IMR-90 (cell line): ENCODE results near the gene CLASP1. TPM values are rescaled to one million over a fixed set of nuclear protein-coding genes. Genes with fewer than 3 reads are reported as not detected.

Experiments
- ATAC-seq: fragments of 200-7000 bp; cut with Tn5 transposase; 2 replicates; pipeline ENCODE4 v1.9.1; 2020; ENCODE audit warnings: low read depth, mild to moderate bottlenecking, moderate library complexity
- BruUV-seq: library from RNA; stranded (reverse); fragments of 400-500 nt; replicated peaks from 2 replicates; lab custom pipeline; 2021; lab: Mats Ljungman, UMichigan
- CTCF ChIA-PET: fragments of 300-600 bp; formaldehyde crosslinking; extraction: SDS; loops from one replicate; lab custom pipeline; 2021; ENCODE audit warnings: antibody characterized with exemption; lab: Yijun Ruan, JAX
- POLR2A ChIA-PET: fragments of 300-600 bp; sonication (Branson Sonifier 250); formaldehyde crosslinking; loops from one replicate; lab custom pipeline; 2022; ENCODE audit warnings: antibody characterized with exemption; ENCODE audit not compliant: unreplicated experiment; lab: Charles Lee
- DNase-seq: peaks from one replicate; pipeline ENCODE4 v3.0.0; 2013
- H2AFZ ChIP-seq: replicated peaks from 2 replicates; pipeline ENCODE3; 2013; ENCODE audit warnings: low read length, mild to moderate bottlenecking; ENCODE audit not compliant: poor library complexity
- H2AK5ac ChIP-seq: 2 replicates; pipeline ENCODE4 v1.6.1; 2013; ENCODE audit warnings: low read depth, low read length, inconsistent platforms
- H2AK9ac ChIP-seq: replicated peaks from 2 replicates; pipeline ENCODE3; 2013; ENCODE audit warnings: mild to moderate bottlenecking, low read depth, low read length, moderate library complexity; ENCODE audit not compliant: poor library complexity
- H2BK120ac ChIP-seq: 2 replicates; pipeline ENCODE4 v1.6.1; 2013; ENCODE audit warnings: low read depth, low read length, inconsistent platforms
- H2BK15ac ChIP-seq: 3 replicates; pipeline ENCODE4 v1.6.1; 2013; ENCODE audit warnings: low read depth, low read length, inconsistent platforms
- H2BK20ac ChIP-seq: 2 replicates; pipeline ENCODE4 v1.6.1; 2013; ENCODE audit warnings: low read depth, mild to moderate bottlenecking, inconsistent platforms, low read length, moderate library complexity
- H2BK5ac ChIP-seq: 2 replicates; pipeline ENCODE4 v1.6.1; 2013; ENCODE audit warnings: mild to moderate bottlenecking, low read depth, low read length, inconsistent platforms; ENCODE audit not compliant: poor library complexity, severe bottlenecking
- H3K14ac ChIP-seq: replicated peaks from 2 replicates; pipeline ENCODE4 v1.6.1; 2013; ENCODE audit warnings: low read depth, low read length, inconsistent platforms
- H3K18ac ChIP-seq: 2 replicates; pipeline ENCODE4 v1.6.1; 2013; ENCODE audit warnings: low read depth, low read length, control low read depth
- H3K23ac ChIP-seq: 2 replicates; pipeline ENCODE4 v1.6.1; 2013; ENCODE audit warnings: low read depth, low read length, inconsistent platforms
- H3K27ac ChIP-seq: 2 replicates; pipeline ENCODE4 v1.5.1; 2013; ENCODE audit warnings: mild to moderate bottlenecking, control low read depth, low read length; ENCODE audit not compliant: insufficient read depth
- H3K27me3 ChIP-seq: 2 replicates; pipeline ENCODE4 v1.6.1; 2013; ENCODE audit warnings: low read length; ENCODE audit not compliant: control insufficient read depth, insufficient read depth
- H3K36me3 ChIP-seq: 2 replicates; pipeline ENCODE4 v1.6.1; 2013; ENCODE audit warnings: low read length, mixed read lengths; ENCODE audit not compliant: control insufficient read depth, insufficient read depth
- H3K4ac ChIP-seq: 2 replicates; pipeline ENCODE4 v1.6.1; 2013; ENCODE audit warnings: low read depth, low read length, inconsistent platforms
- H3K4me1 ChIP-seq: 2 replicates; pipeline ENCODE4 v1.6.1; 2013; ENCODE audit warnings: low read length, mixed read lengths; ENCODE audit not compliant: control insufficient read depth, insufficient read depth
- H3K4me2 ChIP-seq: 2 replicates; pipeline ENCODE4 v1.6.1; 2013; ENCODE audit warnings: low read depth, mild to moderate bottlenecking, control low read depth, low read length, moderate library complexity
- H3K4me3 ChIP-seq: 2 replicates; pipeline ENCODE4 v1.5.1; 2013; ENCODE audit warnings: low read depth, mild to moderate bottlenecking, control low read depth, low read length, moderate library complexity; ENCODE audit not compliant: insufficient read depth
- H3K56ac ChIP-seq: 2 replicates; pipeline ENCODE4 v1.6.1; 2013; ENCODE audit warnings: low read length, inconsistent platforms; ENCODE audit not compliant: insufficient read depth; ENCODE audit errors: extremely low read depth
- H3K79me1 ChIP-seq, 2 experiments: 2 replicates each; pipeline ENCODE4 v1.6.1; 2013; ENCODE audit warnings: low read length in 2 of 2, inconsistent platforms in 1 of 2, low read depth in 1 of 2
- H3K9ac ChIP-seq: 2 replicates; pipeline ENCODE4 v1.6.1; 2013; ENCODE audit warnings: low read depth, low read length, control low read depth
- H3K9me1 ChIP-seq: 2 replicates; pipeline ENCODE4 v1.6.1; 2013; ENCODE audit warnings: low read length, inconsistent platforms; ENCODE audit not compliant: insufficient read depth
- H3K9me3 ChIP-seq: 2 replicates; pipeline ENCODE4 v1.6.1; 2013; ENCODE audit warnings: low read length; ENCODE audit not compliant: control insufficient read depth, insufficient read depth
- H4K20me1 ChIP-seq: 2 replicates; pipeline ENCODE4 v1.6.1; 2013; ENCODE audit warnings: low read length, inconsistent platforms; ENCODE audit not compliant: insufficient read depth
- H4K5ac ChIP-seq: 2 replicates; pipeline ENCODE4 v1.6.1; 2013; ENCODE audit warnings: mild to moderate bottlenecking, low read depth, low read length, control low read depth
- H4K8ac ChIP-seq, 2 experiments: 2 replicates each; pipeline ENCODE4 v1.6.1; 2013; ENCODE audit warnings: low read depth in 2 of 2, low read length in 2 of 2, control low read depth in 1 of 2, inconsistent platforms in 1 of 2
- H4K91ac ChIP-seq: 2 replicates; pipeline ENCODE4 v1.6.1; 2013; ENCODE audit warnings: low read depth, low read length, inconsistent platforms; ENCODE audit not compliant: insufficient read depth
- BHLHE40 ChIP-seq: fragments of 150-350 bp; IDR thresholded peaks from 2 replicates; pipeline ENCODE4 v1.6.1; 2016; ENCODE audit warnings: mild to moderate bottlenecking, low read depth, low read length
- CEBPB ChIP-seq: IDR thresholded peaks from 2 replicates; pipeline ENCODE4 v1.6.1; 2012; ENCODE audit warnings: low read depth, low read length, improper control_type of control experiment
- CHD1 ChIP-seq: IDR thresholded peaks from 2 replicates; pipeline ENCODE4 v1.6.1; 2012; ENCODE audit warnings: low read depth, low read length, improper control_type of control experiment
- FOS ChIP-seq: fragments of 150-350 bp; IDR thresholded peaks from 2 replicates; pipeline ENCODE4 v1.6.1; 2016; ENCODE audit warnings: low read depth, low read length
- MAFK ChIP-seq: IDR thresholded peaks from 2 replicates; pipeline ENCODE4 v1.6.1; 2012; ENCODE audit warnings: low read depth, low read length, improper control_type of control experiment
- POLR2A ChIP-seq: IDR thresholded peaks from 2 replicates; pipeline ENCODE4 v1.6.1; 2012; ENCODE audit warnings: mild to moderate bottlenecking, low read depth, low read length
- RCOR1 ChIP-seq: IDR thresholded peaks from 2 replicates; pipeline ENCODE4 v1.6.1; 2012; ENCODE audit warnings: mild to moderate bottlenecking, low read length, improper control_type of control experiment; ENCODE audit not compliant: insufficient replicate concordance
- RFX5 ChIP-seq: IDR thresholded peaks from 2 replicates; pipeline ENCODE4 v1.8.0; 2012; ENCODE audit warnings: low read depth, mild to moderate bottlenecking, low read length, moderate library complexity
- SMC3 ChIP-seq: fragments of 150-350 bp; IDR thresholded peaks from 2 replicates; pipeline ENCODE4 v1.6.1; 2016; ENCODE audit warnings: low read depth, mild to moderate bottlenecking, antibody characterized with exemption, low read length, moderate library complexity
- WGBS, 2 experiments: methylation state at CpG; one replicate each; pipeline versions ENCODE4 v1.1.5 to v1.1.7; 2013; ENCODE audit warnings: missing lambda C conversion rate in 2 of 2; ENCODE audit not compliant: insufficient read length in 1 of 2; ENCODE audit errors: extremely low coverage in 2 of 2; 5-methylcytosine and 5-hydroxymethylcytosine counted together
- dilution Hi-C: fragments of 300-500 bp; cut with HindIII; formaldehyde crosslinking; loops from one replicate; pipeline ENCODE4 v1.14.3; 2018; ENCODE audit warnings: low sequenced_read_pairs; ENCODE audit not compliant: unreplicated experiment
- in situ Hi-C: fragments of 300-500 bp; cut with MboI; formaldehyde crosslinking; loops from 3 replicates; pipeline ENCODE4 v1.14.3; 2019; ENCODE audit warnings: low sequenced_read_pairs, inconsistent platforms, mixed read lengths
- intact Hi-C: fragments of 100-400 bp; cut with micrococcal nuclease; formaldehyde crosslinking; loops from 2 replicates; pipeline ENCODE4 v1.10.0; 2022
- polyA plus RNA-seq, 3 experiments: library from polyadenylated mRNA; depleted of rRNA; stranded (reverse); fragments of >200 nt; gene quantifications; 2 replicates each; pipeline ENCODE4 v1.2.3, GENCODE V29; 2012; ENCODE audit warnings: low replicate concordance in 1 of 3
- total RNA-seq: library from RNA; depleted of rRNA; stranded (reverse); fragments of >200 nt; gene quantifications from 2 replicates; pipeline ENCODE4 v1.2.3, GENCODE V29; 2012
- TF ChIP-seq, protein P1 (sequence below): conservative IDR thresholded peaks from 2 replicates; pipeline ENCODE4 v1.5.1; 2012; ENCODE audit warnings: mild to moderate bottlenecking, low read depth, low read length, improper control_type of control experiment
- TF ChIP-seq, protein P2 (sequence below): fragments of 150-350 bp; IDR thresholded peaks from 2 replicates; pipeline ENCODE4 v1.6.1; 2016; ENCODE audit warnings: low read depth, mild to moderate bottlenecking, low read length, moderate library complexity, borderline replicate concordance

CLASP1 gene
- total and polyA plus RNA-seq, 2 of the 4 experiments (the other 2 are of a cell fraction), result 12.3 to 33.7 TPM

DNA sequence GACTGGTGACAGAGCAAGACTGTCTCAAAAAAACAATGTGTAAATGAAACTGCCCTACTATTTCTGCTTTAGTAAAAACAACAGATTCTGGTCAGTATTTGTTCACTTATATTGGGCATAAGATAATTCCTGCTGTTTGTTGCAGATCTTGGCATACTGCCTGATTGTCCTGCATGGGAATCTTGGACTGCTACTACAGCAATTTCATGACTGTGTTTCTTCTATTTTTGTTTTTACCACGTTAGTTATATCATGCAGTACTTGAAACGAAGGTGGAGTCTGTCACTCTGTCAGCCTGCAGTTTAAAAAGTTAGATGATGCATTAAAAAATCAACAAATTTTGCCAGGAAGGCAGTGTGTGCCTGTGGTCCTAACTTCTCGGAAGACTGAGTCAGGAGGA is 14.2 kb upstream of the CLASP1 start:
- Histone ChIP-seq H3K18ac (no peak overlapping the region), H2AK9ac (no peak overlapping the region), H3K14ac (no peak overlapping the region), H3K36me3 (no peaks in the 10 kb centered on the region), H3K79me1 (peaks cover 3 to 5% of the 10 kb centered on the region in 2 experiments; a peak in 2 of 4 replicates), H3K27me3 (no peaks in the 10 kb centered on the region), H2BK15ac (no peak overlapping the region), H3K9me1 (no peaks in the 10 kb centered on the region), H2BK20ac (no peak overlapping the region), H3K9me3 (no peaks in the 10 kb centered on the region), H3K4me3 (no peak overlapping the region), H4K8ac (no peak overlapping the region), H3K9ac (no peak overlapping the region), H2BK120ac (no peak overlapping the region), H4K5ac (no peak overlapping the region), H3K56ac (no peak overlapping the region), H3K23ac (no peak overlapping the region), H3K4me2 (no peak overlapping the region), H4K20me1 (no peaks in the 10 kb centered on the region), H3K4me1 (no peaks in the 10 kb centered on the region; the same call in 1 of the 2 replicates), H4K91ac (no peak overlapping the region), H2AFZ (no peak overlapping the region), H2BK5ac (no peak overlapping the region), H2AK5ac (no peak overlapping the region), H3K27ac (no peak overlapping the region), H3K4ac (no peak overlapping the region)
- no TSS peak for BruUV-seq
- dilution Hi-C loops (no loop called here), in situ Hi-C loops (no loop called here), intact Hi-C loops (no loop called here)
- DNase-seq (no peak), ATAC-seq (no peak)
- ChIA-PET CTCF (no interaction called here), POLR2A (no interaction called here)
- WGBS, 2 experiments, result no CpG with 5 or more reads among the region's 3 CpGs
- TF ChIP-seq, protein P1, sequence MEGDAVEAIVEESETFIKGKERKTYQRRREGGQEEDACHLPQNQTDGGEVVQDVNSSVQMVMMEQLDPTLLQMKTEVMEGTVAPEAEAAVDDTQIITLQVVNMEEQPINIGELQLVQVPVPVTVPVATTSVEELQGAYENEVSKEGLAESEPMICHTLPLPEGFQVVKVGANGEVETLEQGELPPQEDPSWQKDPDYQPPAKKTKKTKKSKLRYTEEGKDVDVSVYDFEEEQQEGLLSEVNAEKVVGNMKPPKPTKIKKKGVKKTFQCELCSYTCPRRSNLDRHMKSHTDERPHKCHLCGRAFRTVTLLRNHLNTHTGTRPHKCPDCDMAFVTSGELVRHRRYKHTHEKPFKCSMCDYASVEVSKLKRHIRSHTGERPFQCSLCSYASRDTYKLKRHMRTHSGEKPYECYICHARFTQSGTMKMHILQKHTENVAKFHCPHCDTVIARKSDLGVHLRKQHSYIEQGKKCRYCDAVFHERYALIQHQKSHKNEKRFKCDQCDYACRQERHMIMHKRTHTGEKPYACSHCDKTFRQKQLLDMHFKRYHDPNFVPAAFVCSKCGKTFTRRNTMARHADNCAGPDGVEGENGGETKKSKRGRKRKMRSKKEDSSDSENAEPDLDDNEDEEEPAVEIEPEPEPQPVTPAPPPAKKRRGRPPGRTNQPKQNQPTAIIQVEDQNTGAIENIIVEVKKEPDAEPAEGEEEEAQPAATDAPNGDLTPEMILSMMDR, result no peak
- no peak for TF ChIP-seq BHLHE40
- TF ChIP-seq RFX5, result no peak
- no peak for TF ChIP-seq CEBPB
- TF ChIP-seq MAFK, result no peak
- TF ChIP-seq, protein P2, sequence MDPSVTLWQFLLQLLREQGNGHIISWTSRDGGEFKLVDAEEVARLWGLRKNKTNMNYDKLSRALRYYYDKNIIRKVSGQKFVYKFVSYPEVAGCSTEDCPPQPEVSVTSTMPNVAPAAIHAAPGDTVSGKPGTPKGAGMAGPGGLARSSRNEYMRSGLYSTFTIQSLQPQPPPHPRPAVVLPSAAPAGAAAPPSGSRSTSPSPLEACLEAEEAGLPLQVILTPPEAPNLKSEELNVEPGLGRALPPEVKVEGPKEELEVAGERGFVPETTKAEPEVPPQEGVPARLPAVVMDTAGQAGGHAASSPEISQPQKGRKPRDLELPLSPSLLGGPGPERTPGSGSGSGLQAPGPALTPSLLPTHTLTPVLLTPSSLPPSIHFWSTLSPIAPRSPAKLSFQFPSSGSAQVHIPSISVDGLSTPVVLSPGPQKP, result no peak
- TF ChIP-seq SMC3, result no peak
- no peak for TF ChIP-seq FOS
- no peak for TF ChIP-seq CHD1
- no peak for TF ChIP-seq RCOR1
- TF ChIP-seq POLR2A, result no peak
